GM12892 (cell line): ENCODE results near the gene ADISSP.

Source experiments
- DNase-seq: peaks from one replicate; pipeline ENCODE4 v3.0.0; 2011; ENCODE audit not compliant: insufficient read length
- FAIRE-seq: peaks from 2 replicates; lab custom pipeline; 2011; peaks lifted over from hg19 to GRCh38; lab: Jason Lieb, UNC
- POLR2A ChIP-seq: IDR thresholded peaks from 2 replicates; pipeline ENCODE4 v1.6.1; 2011; ENCODE audit warnings: low read depth, low read length, control low read depth
- POLR2AphosphoS5 ChIP-seq: IDR thresholded peaks from 2 replicates; pipeline ENCODE4 v1.6.1; 2011; ENCODE audit warnings: low read depth, low read length, control low read depth
- TAF1 ChIP-seq: IDR thresholded peaks from 2 replicates; pipeline ENCODE4 v1.6.1; 2011; ENCODE audit warnings: low read depth, mild to moderate bottlenecking, control low read depth, low read length, borderline replicate concordance

The ADISSP gene

GRCh38 chr20:3755814-3756480 is 11.6 kb downstream of the ADISSP start:
- FAIRE-seq (no peak), DNase-seq (no peak)
- TF ChIP-seq POLR2AphosphoS5 = no peak
- TF ChIP-seq POLR2A = no peak
- TF ChIP-seq TAF1 = no peak

- DNase-seq (no peak), FAIRE-seq (no peak)
- TF ChIP-seq POLR2A (no peak), POLR2AphosphoS5 (no peak), TAF1 (no peak)
These were observed 12.3 kb downstream of the ADISSP start for GRCh38 chr20:3755269-3755668.

- TF ChIP-seq POLR2A = no peak
- no peak for TF ChIP-seq POLR2AphosphoS5
- TF ChIP-seq TAF1 = no peak
- FAIRE-seq = no peak
- DNase-seq = no peak
These were observed 13.3 kb downstream of the ADISSP start for GRCh38 chr20:3754276-3754630.

- no peak for FAIRE-seq
- no peak for TF ChIP-seq POLR2AphosphoS5
- no peak for TF ChIP-seq POLR2A
- no peak for TF ChIP-seq TAF1
These were observed 13.9 kb downstream of the ADISSP start for GRCh38 chr20:3753501-3754275.

GRCh38 chr20:3753098-3753497 is 14.5 kb downstream of the ADISSP start:
- TF ChIP-seq POLR2AphosphoS5 (no peak), TAF1 (no peak), POLR2A (no peak)
- peak; percentile 78 for FAIRE-seq
- peak; percentile 64 for DNase-seq

More at GRCh38 chr20:3753501-3754275, 13.9 kb downstream of the ADISSP start:
- DNase-seq = no peak

- DNase-seq = no peak
- FAIRE-seq = no peak
- no peak for TF ChIP-seq POLR2AphosphoS5
- TF ChIP-seq POLR2A = no peak
- no peak for TF ChIP-seq TAF1
These were observed 15.2 kb downstream of the ADISSP start for GRCh38 chr20:3752386-3752759.

- TF ChIP-seq TAF1 = no peak
- no peak for TF ChIP-seq POLR2A
- TF ChIP-seq POLR2AphosphoS5 = no peak
- FAIRE-seq (no peak), DNase-seq (no peak)
These were observed 15.7 kb downstream of the ADISSP start for GRCh38 chr20:3751675-3752385.

GRCh38 chr20:3751305-3751674 is 16.3 kb downstream of the ADISSP start:
- TF ChIP-seq TAF1 (no peak), POLR2A (no peak), POLR2AphosphoS5 (no peak)
- DNase-seq (no peak), FAIRE-seq (no peak)

- FAIRE-seq = no peak
- TF ChIP-seq POLR2A (no peak), POLR2AphosphoS5 (no peak), TAF1 (no peak)
- peak; percentile 62 for DNase-seq
These were observed 17.6 kb downstream of the ADISSP start for GRCh38 chr20:3749689-3750531.

GRCh38 chr20:3749087-3749688 is 18.4 kb downstream of the ADISSP start:
- TF ChIP-seq POLR2A = no peak
- TF ChIP-seq POLR2AphosphoS5 = no peak
- TF ChIP-seq TAF1 = no peak
- no peak for DNase-seq
- FAIRE-seq = no peak

- TF ChIP-seq POLR2A (no peak), POLR2AphosphoS5 (no peak), TAF1 (no peak)
- DNase-seq (no peak), FAIRE-seq (no peak)
These were observed 19.5 kb downstream of the ADISSP start for GRCh38 chr20:3748073-3748472.
